Ishikawa (cell line): ENCODE results near the gene CADM1.
A peak's percentile ranks its signal among the peaks of the same experiment; 100 is the strongest.

Experiments
- CEBPB ChIP-seq: IDR thresholded peaks from 2 replicates; pipeline ENCODE4 v1.6.1; 2012
- CREB1 ChIP-seq: IDR thresholded peaks from 2 replicates; pipeline ENCODE4 v1.6.1; 2012; ENCODE audit warnings: low read depth
- EGR1 ChIP-seq: IDR thresholded peaks from 2 replicates; pipeline ENCODE4 v1.6.1; 2012
- EP300 ChIP-seq: IDR thresholded peaks from 2 replicates; pipeline ENCODE4 v1.6.1; 2012; ENCODE audit warnings: borderline replicate concordance
- FOXM1 ChIP-seq: IDR thresholded peaks from 2 replicates; pipeline ENCODE4 v1.6.1; 2012; ENCODE audit warnings: low read depth, borderline replicate concordance
- MAX ChIP-seq: IDR thresholded peaks from 2 replicates; pipeline ENCODE4 v1.6.1; 2012
- NFIC ChIP-seq: IDR thresholded peaks from 2 replicates; pipeline ENCODE4 v1.6.1; 2012
- RAD21 ChIP-seq: IDR thresholded peaks from 2 replicates; pipeline ENCODE4 v1.6.1; 2012; ENCODE audit warnings: low read depth
- REST ChIP-seq: IDR thresholded peaks from 2 replicates; pipeline ENCODE4 v1.6.1; 2012; ENCODE audit warnings: low read depth, mild to moderate bottlenecking
- TAF1 ChIP-seq: IDR thresholded peaks from 2 replicates; pipeline ENCODE4 v1.6.1; 2012; ENCODE audit warnings: low read depth, mild to moderate bottlenecking
- TCF12 ChIP-seq: IDR thresholded peaks from 2 replicates; pipeline ENCODE4 v1.6.1; 2012; ENCODE audit warnings: low read depth
- TEAD4 ChIP-seq: IDR thresholded peaks from 2 replicates; pipeline ENCODE4 v1.6.1; 2012
- USF1 ChIP-seq: IDR thresholded peaks from 2 replicates; pipeline ENCODE4 v1.6.1; 2012
- YY1 ChIP-seq: IDR thresholded peaks from 2 replicates; pipeline ENCODE4 v1.6.1; 2012; ENCODE audit warnings: low read depth
- ZBTB7A ChIP-seq: IDR thresholded peaks from 2 replicates; pipeline ENCODE4 v1.6.1; 2012; ENCODE audit warnings: low read depth

Gene CADM1

GRCh38 chr11:115179636-115180035 lies 324.6 kb downstream of the CADM1 start:
- TF ChIP-seq REST (no peak), NFIC (no peak), CREB1 (no peak), ZBTB7A (no peak), MAX (no peak), CEBPB (no peak)

DNA sequence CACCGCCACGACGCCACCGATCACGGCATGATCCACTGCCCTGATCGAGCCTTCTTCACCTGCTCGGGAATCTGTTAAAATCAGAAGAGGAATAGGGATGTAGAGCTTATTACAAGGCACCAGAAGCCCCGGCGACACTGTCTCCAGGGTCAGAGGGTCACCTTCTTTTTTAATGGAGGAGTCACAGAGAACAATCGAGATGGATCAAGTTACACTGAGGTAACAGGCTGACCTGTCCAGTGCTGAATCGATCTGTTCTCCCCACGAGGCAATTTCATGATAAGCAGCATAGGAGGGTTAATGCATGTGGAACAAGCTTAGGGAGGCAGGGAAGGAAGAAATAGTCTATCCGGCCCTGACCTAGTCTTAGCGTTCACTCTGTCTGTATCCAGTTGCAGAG lies 325.5 kb downstream of the CADM1 start:
- TF ChIP-seq YY1 (no peak), CREB1 (no peak), EGR1 (no peak), RAD21 (no peak)

DNA sequence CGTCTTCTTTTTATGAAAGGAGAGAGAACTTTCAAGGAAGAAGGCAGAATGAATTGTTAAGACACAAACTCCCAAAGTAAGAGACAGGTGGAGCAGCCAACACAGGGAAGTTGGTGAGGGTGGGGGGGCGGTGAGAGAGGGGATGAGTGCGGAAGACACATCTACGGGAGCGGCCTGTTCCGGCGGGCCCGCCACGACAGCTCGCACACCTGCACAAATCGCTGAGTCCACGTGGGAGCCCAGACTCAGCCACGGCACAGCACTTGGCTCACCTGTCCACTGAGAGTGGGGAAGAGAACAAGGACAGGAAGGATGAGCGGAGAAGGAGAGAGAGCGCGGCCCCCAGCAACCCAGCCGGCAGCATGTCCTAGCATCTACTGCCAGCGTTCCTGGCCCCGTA lies 331.1 kb downstream of the CADM1 start:
- no peak for TF ChIP-seq USF1
- no peak for TF ChIP-seq CEBPB
- no peak for TF ChIP-seq NFIC
- no peak for TF ChIP-seq EGR1
- TF ChIP-seq ZBTB7A = no peak
- TF ChIP-seq YY1 = no peak
- TF ChIP-seq REST = no peak
- no peak for TF ChIP-seq FOXM1

GRCh38 chr11:115170133-115170815 lies 333.9 kb downstream of the CADM1 start:
- no peak for TF ChIP-seq YY1
- TF ChIP-seq CREB1 = no peak
- TF ChIP-seq ZBTB7A = no peak
- no peak for TF ChIP-seq USF1
- TF ChIP-seq TEAD4 = no peak
- TF ChIP-seq RAD21 = peak; percentile 13; the same call in 1 of the 2 replicates
- TF ChIP-seq EP300 = no peak

- TF ChIP-seq YY1 (no peak), USF1 (no peak), MAX (no peak), TCF12 (no peak), CEBPB (no peak), NFIC (no peak), ZBTB7A (no peak), EP300 (no peak), RAD21 (no peak)
Observed at GRCh38 chr11:115169251-115169650, 335.0 kb downstream of the CADM1 start.

DNA sequence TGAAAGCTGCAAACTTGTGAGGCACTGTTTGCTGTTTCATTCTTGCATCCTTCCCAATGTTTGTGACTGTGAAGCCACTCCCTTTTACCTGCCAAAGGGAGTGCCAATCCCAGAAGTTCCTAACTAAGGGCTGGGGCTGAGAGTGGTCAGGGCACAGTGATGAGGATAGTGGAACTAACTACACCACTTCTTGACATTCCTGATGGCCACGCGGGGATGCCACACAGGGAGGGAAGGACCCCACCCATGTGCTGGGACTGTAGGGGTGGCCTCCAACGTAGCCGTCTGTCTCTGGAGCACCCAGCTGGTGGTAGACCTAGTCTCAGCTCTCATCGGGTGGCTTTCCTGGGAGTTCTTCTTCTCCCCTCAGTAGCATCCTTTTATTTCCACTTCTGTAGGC lies 335.5 kb downstream of the CADM1 start:
- TF ChIP-seq EGR1 (no peak), USF1 (no peak), EP300 (no peak), TAF1 (no peak), TEAD4 (no peak), CREB1 (no peak), REST (no peak), TCF12 (no peak)
